Gastrocnemius medialis (tissue), 4 donors: ENCODE data around the gene LILRB1.

Source experiments
- POLR2A ChIP-seq, 2 donors: fragments of 450-650 bp; IDR thresholded peaks; one replicate each; pipeline ENCODE4 v1.6.1; 2017; ENCODE audit warnings: antibody characterized with exemption in 2 of 2, mild to moderate bottlenecking in 2 of 2, moderate library complexity in 2 of 2
- TF ChIP-seq, protein P1 (sequence below), 5 experiments: fragments of 450-650 bp in 3 of 5; fragments of 200-600 bp in 2 of 5; sonication (generic) in 2 of 5; IDR thresholded peaks in 4 of 5; conservative IDR thresholded peaks in 1 of 5; 1 replicate in 4 of 5; 2 replicates in 1 of 5; pipeline ENCODE4 v1.5.1; 2016 to 2019; ENCODE audit warnings: antibody characterized with exemption in 5 of 5, mild to moderate bottlenecking in 3 of 5, moderate library complexity in 3 of 5

DNA sequence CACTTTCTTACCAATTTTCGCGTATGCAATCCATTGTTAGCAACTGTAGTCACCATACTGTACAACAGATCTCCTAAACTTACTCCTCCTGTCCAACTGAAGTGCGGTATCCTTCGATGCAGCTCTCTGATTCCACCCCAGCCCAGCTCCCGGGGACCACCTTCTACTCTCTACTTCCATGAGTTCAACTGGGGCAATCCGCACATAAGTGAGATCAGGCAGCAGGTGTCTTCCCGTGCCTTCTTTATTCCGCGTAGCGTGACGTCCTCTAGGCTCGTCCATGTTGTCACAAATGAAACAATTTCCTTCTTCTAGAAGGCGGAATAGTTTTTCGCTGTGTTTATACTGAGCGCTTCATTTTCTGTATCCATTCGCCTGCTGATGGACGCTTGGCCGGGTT is 8.4 kb downstream of the LILRB1 start:
- TF ChIP-seq, protein P1, sequence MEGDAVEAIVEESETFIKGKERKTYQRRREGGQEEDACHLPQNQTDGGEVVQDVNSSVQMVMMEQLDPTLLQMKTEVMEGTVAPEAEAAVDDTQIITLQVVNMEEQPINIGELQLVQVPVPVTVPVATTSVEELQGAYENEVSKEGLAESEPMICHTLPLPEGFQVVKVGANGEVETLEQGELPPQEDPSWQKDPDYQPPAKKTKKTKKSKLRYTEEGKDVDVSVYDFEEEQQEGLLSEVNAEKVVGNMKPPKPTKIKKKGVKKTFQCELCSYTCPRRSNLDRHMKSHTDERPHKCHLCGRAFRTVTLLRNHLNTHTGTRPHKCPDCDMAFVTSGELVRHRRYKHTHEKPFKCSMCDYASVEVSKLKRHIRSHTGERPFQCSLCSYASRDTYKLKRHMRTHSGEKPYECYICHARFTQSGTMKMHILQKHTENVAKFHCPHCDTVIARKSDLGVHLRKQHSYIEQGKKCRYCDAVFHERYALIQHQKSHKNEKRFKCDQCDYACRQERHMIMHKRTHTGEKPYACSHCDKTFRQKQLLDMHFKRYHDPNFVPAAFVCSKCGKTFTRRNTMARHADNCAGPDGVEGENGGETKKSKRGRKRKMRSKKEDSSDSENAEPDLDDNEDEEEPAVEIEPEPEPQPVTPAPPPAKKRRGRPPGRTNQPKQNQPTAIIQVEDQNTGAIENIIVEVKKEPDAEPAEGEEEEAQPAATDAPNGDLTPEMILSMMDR (IDR thresholded peaks at IDR 0.05 in 4 of 5, conservative IDR thresholded peaks at IDR 0.05 in 1 of 5): no peak
- TF ChIP-seq POLR2A (IDR thresholded peaks at IDR 0.05): no peak
